A549 (cell line): ENCODE results near the gene PITPNC1.

Source experiments
- CTCF ChIP-seq: fragments of >200 bp; sonication (Bioruptor Twin); formaldehyde crosslinking; IDR thresholded peaks from 3 replicates; pipeline ENCODE4 v1.5.1; 2016
- EP300 ChIP-seq, 2 experiments: fragments of >200 bp; sonication (Bioruptor Twin); formaldehyde crosslinking; IDR thresholded peaks; 2 replicates in 1 of 2; 3 replicates in 1 of 2; pipeline ENCODE4 v1.6.1; 2016 to 2017
- MAX ChIP-seq: IDR thresholded peaks from 2 replicates; pipeline ENCODE4 v1.6.1; 2012
- POLR2A ChIP-seq: IDR thresholded peaks from 2 replicates; pipeline ENCODE4 v1.6.1; 2012; ENCODE audit warnings: mild to moderate bottlenecking, low read length
- REST ChIP-seq: fragments of 200-600 bp; sonication (generic); IDR thresholded peaks from 2 replicates; pipeline ENCODE4 v1.6.1; 2016; ENCODE audit warnings: antibody characterized with exemption, mild to moderate bottlenecking, moderate library complexity
- RFX5 ChIP-seq: fragments of 450-650 bp; IDR thresholded peaks from 2 replicates; pipeline ENCODE4 v1.7.1; 2014; ENCODE audit warnings: antibody characterized with exemption, mild to moderate bottlenecking, moderate library complexity
- SMC3 ChIP-seq: fragments of >200 bp; sonication (Bioruptor Twin); formaldehyde crosslinking; IDR thresholded peaks from 3 replicates; pipeline ENCODE4 v1.6.1; 2018; ENCODE audit warnings: inconsistent platforms

GRCh38 chr17:67713169-67713568 is 336.1 kb downstream of the PITPNC1 start:
- TF ChIP-seq MAX (no peak), REST (no peak), SMC3 (no peak), EP300 (IDR thresholded peaks at IDR 0.05) (no peak), CTCF (no peak), POLR2A (no peak), RFX5 (no peak)
